Activated CD4-positive, alpha-beta T cell treated with anti-CD3 and anti-CD28 coated beads, Interleukin-2, Interleukin-4, amounts not matched to agents 100 ng/mL and 50 ng/mL, durations not matched to agents 16 hours and 8 hours (primary cell): Measurements from ENCODE around the gene SHISA6.

Source experiments
- DNase-seq: peaks from one replicate; pipeline ENCODE4 v3.0.0-alpha.2; 2020; ENCODE audit warnings: low spot score

Gene SHISA6

DNA sequence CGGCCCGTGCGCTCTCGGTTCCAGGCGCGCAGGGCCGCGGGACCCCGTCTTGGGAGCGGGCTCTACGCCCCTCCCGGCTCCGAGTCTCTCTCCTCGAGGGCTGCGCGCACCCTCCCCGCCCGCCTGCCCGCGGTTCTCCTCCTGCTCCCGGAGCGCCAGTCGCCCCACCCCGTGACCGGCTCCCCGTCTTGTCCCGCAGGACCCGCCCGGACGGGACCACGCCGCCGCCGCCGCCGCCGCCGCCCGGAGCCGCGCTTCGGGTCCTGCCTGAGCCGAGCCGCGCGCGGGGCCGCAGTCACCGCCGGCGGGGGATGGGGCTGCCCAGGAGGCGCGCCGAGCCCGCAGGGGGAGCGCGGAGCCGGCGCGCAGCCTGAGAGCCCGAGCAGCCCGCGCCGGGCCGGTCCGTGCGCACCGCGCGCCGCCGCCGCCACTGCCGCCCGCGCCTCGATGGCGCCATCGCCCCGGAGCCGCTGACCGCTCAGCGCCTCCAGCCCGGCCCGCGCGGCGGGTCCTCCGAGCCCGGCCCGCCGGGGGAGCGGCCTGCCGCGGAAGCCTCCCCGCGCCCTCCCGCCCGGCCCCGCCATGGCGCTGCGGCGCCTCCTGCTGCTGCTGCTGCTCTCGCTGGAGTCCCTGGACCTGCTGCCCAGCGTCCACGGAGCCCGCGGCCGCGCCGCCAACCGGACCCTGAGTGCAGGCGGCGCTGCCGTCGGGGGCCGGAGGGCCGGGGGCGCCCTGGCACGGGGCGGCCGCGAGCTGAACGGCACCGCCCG lies at the start of gene SHISA6:
SHISA6 (plus strand) TSS at position 373 of the 770 bp plus-strand sequence.
- no peak for DNase-seq

DNA sequence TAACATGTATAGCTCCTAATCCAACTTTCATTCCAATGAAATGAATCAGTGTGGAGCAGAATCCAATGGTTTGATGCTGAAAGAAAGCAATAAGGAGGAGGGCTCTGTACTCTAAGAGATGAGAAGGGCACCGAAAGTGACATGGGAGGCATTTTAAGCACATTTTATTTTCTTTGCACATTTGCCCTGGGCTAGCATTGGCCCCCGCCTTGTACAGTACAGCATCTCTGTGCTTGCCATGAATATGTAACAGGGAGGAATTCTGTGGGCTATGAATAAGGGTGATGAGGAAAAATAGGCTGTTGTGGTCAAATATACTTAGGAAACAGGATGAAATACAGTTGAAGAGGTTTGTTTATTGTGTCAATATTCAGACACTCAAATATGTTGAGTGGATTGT lies 45.2 kb upstream of the SHISA6 start:
- DNase-seq: no peak

DNA sequence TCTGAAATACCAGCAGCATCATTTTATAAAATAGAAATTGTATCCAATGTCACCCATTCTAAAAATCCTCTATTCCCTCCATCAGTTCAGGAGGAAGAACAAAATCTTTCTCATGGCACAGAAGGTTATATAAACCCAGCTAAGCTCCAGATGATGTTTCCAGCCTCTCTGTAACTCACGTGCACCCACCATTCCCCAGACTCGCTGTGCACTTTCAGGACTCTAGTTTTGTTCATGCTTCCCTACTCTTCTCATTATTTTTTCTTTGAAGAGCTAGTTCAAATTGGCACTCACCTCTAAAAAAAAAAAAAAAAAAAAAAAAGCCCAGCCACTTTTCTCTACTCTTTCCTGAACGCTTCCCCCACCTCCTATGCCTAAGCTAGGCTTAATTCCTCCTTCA lies 36.0 kb upstream of the SHISA6 start:
- DNase-seq: no peak

DNA sequence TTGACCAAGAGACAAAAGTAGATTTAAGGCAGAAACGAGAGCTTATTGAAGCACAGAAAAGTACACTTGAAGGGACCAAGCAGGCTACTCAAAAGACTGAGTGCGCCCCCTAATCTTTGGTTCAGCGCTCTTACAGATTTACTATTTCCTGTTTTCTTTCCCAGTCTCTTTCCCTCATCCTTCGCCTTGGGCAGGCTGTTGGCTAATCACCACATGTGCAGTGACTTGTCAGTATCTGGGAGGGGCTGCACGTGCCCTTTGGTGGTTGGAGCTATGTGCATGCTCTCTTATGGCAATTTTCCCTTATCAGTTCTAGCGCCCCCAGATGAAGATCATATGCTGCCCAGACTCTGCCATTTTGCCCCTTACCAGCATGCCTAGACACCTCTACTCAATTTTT lies 35.4 kb upstream of the SHISA6 start:
- no peak for DNase-seq

DNA sequence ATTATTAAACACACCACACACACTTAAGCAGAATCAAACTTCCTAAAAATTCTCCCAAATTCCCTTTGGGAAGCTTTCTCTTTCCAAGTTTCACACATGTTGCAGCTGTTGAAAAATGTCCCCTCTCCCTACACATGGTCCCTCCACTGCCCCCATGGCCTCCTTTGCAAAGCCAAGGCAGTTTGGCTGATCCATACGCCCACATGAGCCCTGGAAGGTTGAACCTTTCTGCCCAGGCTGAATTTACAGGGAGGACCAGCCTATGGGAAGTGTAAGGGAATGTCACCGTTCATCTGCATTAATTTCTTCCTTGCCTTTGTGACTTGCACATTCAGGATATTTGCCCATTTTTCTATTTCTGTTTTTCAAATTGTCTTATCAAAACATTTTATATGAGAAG lies 31.1 kb upstream of the SHISA6 start:
- no peak for DNase-seq

DNA sequence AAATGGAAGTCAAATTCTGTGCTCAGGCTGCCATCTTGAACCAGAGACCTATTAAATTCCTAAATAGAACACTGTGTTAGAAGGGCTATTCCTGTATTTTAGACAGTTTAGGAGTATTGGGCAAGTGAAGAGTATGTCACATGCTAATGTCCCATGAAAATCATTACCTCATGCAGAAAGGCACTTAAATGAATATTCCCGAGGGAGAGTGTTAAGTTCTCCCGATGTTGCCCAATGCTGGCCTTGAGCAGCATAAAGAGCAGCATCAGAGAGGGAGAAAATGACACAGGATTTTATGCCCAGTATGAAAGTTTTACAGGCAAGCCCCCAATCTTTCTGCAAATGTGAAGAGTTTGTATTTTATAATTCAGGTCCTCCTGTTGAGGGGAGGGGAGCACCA lies 28.2 kb upstream of the SHISA6 start:
- DNase-seq: no peak

DNA sequence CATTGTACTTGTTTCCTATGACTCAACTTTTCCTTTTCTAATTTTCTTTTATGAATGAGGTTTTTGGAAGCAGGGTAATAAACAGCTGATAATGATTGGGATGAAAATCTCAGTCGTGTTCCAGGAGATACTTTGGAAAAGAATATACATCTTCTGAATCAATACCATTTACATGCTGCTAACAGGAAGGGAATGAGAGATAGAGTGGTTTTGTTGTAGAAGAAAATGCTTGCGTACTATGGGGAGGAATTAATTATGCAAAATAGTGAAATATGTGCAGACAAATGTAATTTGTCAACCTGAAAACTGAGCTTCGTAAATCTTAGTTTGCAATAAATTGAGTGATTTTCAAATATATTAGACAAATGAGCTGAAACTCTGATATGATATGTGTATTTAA lies 24.0 kb upstream of the SHISA6 start:
- no peak for DNase-seq

DNA sequence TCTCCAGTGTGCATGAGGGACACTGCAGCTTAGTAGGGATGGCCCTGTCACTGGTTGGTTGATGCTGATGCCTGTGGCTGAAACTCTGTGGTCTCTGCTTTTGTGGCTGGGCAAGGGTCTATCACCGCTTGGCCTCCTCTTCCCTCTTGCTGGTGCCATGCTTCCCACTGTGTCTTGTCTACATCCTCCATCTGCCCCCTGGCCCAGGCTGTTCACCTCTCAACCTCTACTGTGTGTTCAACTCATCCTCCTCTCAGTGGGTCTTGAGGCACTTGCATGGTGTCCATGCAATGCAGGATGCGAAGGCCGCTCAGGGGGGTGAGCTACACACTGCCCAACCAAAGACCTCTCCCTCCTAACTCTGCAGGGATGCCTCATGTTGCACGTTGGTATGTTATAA lies 19.8 kb upstream of the SHISA6 start:
- no peak for DNase-seq

DNA sequence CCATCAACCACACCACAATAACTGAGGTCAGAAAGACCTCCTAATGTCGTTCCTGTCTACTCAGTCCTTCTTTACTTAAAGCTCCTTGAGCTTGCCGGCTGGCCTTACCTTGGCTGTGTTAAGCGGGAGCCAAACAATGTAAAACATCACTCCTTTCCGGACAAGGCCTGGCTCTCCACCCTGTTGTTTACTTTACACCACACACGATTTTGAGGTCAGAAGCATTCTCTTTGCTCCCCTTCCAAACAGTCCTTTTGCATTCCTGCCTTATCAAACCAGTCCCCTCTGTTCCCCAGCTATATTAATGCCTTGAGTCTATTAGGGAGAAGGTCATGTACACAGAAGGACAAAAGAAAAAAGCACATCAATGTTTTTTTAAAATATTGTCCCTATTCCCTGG lies 19.3 kb upstream of the SHISA6 start:
- no peak for DNase-seq

DNA sequence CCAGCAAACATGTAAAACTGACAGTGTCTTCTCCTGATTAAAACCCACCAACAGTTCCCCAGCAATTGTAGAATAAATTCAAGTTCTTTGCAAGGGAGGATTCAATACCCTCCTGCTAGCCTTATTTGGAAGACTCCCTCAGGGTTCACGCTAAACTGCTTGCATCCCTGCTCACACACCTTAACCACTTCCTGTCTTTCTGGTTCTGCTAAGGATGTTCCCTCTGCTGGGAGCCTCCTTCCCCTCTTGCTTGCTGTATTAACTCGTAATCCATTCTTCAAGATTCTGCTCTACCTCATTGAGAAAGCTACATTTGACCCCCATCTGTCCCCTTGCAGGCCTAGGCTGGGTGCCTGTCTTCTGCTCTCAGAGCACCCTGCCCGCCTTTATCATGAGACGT lies 2.3 kb upstream of the SHISA6 start:
- no peak for DNase-seq

DNA sequence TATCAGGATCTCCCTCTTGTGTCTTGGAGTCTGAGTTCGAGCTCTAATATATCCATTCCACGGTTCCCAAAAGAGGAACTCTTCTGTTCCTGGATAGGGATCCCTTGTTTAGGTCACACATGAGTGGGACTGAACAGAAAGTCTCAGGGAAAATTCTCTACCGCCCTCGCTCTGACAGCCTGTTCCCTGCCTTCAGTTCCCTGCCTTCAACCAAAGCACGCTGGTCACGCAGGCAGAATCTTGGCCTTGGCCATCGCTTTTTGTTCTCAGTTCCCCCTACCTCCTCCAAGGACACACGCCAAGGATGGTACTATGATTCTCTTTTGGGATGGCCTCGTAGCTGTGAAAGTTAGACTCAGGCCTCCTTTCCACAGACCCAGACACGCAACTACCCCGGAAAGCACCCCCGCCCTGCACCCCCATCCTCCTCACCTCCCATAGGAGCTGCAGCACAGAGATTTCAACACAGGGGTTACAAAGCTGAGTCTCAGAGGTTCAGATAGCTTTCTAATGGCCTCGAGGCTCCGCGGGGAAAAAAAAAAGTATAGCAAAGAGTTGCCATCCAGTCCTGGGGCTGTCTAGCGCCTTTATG lies 1.5 kb upstream of the SHISA6 start:
- DNase-seq: no peak

DNA sequence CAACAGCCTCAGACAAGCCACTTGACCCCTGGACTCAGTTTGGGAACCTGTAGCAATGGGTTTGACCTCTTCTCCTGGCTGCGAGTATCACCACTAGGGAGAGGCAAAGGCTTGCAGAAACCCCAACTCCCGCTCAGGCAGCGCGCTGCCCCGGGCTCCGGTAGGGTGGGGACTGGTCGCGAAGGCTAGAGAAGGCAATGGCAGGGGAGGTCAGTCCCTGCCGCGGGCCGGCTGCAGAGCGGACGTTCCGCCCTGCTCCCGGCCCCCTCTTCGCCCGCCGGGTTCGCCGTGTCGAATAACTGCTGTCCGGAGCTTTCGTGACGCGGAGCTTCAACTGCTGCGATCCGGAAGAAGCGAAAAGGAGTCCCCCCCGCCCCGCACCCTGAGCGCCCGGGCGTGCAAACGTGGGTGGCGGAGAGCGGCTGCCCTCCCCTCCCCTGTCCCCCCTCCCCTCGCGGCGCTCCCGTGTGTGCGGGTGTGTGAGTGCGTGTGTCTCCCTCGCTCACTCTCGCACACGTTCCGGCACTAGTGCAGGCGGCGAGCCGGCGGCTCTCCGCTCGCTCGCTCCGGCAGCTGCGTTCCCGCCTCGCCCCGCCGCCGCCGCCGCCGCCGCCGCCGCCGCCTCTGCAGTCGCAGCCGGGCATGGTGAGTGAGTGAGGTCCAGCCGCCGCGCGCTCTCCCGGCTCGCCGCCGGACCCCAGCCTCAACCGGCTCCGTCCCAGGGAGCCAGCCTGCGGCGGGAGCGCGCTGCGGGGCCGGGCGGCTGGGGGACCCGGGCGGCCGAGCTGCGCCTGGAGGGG lies 772 bp upstream of the SHISA6 start:
- DNase-seq: no peak

DNA sequence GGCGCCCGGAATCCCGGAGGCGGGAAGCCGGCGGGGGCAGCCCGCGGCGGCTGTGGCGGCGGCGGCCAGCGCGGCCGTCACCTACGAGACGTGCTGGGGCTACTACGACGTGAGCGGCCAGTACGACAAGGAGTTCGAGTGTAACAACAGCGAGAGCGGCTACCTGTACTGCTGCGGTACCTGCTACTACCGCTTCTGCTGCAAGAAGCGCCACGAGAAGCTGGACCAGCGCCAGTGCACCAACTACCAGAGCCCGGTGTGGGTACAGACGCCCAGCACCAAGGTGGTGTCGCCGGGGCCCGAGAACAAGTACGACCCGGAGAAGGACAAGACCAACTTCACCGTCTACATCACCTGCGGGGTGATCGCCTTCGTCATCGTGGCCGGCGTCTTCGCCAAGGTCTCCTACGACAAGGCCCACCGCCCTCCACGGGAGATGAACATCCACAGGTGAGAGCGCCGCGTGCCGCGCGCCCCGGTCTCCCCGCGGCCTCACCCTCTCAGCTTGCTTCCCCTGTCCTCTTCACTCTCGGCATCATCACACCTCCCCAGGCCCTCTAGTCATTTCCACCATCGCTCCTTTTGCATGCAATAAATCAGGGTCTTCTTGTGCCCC lies 706 bp downstream of the SHISA6 start:
- no peak for DNase-seq

DNA sequence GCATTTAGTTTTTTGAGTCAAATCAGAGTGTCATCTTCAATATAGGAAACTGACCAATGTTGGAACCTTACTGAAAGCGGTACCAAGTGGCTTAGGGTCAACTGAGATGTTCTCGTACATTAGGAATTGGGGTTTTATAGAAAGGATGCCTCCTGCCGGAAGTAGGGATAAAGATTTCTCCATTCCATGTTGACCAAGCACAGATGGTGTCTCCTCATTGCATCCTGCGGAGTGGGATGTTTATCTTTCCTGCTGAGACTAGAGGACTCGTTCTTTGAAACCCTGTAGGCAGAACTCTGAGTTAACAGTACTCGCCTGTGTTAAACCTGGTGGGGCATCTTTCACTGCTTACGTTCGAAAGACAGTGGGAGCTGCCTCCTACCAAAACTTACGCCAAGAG lies 1.4 kb downstream of the SHISA6 start:
- no peak for DNase-seq

DNA sequence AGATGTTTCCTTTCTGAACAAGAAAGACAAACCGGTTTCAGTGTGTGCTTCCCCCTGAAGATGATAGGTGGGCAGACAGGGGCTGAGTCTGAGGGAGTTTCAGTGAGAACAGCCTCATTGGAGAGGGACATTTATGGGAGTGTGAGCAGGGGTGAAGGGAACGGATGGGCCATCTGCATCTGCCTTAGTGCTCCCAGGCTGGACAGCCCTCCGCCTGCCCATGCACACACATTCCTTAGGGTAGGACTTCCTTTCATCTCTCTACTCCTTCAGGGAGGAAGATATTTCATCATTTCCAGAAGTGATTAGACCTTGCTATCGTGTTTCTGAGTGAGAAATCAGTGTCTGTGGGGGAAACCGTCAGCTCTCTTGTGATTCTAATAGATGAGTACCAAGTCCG lies 3.8 kb downstream of the SHISA6 start:
- DNase-seq: no peak

DNA sequence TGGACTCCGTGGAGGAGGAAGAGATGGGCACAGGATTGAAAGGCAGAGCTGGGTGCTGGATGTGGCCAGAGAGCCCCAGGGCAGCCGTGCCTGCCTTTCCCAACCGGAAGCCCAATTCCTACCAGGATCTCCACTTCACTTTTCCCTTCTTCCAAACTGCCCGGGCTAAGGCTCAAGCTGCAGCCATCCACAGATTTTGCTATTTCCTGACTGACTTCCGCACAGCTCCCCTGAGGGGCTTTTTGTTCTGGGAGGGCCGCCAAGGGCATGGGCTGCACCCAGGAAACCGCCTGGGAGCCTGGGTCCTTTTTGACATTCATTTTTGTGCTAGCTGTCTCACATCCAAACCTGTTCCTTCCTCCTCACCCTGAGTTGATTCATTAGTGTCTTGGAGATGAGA lies 4.2 kb downstream of the SHISA6 start:
- no peak for DNase-seq

DNA sequence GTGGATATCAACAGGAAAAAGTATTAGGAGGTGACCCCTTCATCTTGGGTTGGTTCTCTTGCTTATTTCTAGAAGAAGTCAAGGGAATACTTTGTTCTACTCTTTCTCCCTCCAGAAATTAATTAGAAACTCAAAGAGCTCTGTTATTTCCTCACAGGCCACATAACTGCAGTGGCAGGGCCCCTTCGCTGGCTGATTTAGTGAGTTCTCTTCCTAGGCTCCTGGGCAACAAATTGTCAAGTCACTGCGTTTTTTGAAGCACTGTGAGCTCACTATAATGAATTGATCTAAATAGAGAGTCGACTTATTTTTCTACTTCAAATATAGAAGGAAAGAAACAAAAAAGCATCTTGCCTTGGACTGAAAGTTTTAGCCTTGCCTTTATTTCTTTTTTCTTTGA lies 4.8 kb downstream of the SHISA6 start:
- no peak for DNase-seq

DNA sequence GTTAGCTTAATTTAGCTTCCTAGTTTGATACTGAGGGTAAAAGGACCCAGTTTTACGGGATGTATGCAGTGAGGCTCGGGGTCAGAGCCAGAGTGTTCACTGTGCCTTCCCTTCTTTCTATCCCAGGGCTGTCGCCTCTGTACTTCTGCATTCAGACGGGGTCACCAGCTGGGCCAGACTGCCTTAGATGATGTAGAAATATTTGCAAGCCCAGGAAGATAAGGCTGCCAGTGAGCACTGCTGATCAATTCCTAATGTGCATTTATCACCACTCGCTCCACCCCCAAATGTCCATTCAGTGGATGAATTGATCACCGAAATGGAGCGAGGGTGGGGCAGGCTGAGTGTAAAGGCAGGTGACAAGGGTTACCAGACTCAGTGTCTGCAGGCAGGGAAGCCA lies 9.1 kb downstream of the SHISA6 start:
- DNase-seq: no peak

DNA sequence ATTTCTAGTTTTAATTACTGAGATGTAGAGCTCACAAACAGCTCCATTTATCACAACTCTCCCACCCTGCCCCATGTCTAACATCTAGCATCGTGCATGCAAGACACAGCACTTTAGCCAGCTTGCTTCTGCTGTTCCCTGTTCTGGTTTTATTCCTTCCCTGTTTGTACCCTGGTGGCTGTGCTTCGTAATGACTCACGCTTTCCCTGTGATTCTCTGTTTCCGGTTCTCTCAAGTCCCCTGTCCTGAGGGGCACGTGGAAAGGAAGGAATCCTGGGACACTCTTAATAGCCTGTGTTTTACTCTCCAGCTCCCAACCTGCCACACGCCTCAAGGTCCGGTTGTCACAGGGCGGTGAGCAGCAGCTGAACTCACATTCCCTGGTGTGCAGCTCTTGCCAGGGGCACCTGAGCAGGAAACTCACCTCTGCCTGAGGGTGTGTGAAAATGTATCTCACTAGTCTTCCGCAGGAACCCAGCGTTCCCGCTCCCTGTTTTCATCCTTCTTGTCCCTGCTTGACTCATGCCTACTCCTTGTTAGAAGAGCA lies 10.6 kb downstream of the SHISA6 start:
- DNase-seq: no peak

DNA sequence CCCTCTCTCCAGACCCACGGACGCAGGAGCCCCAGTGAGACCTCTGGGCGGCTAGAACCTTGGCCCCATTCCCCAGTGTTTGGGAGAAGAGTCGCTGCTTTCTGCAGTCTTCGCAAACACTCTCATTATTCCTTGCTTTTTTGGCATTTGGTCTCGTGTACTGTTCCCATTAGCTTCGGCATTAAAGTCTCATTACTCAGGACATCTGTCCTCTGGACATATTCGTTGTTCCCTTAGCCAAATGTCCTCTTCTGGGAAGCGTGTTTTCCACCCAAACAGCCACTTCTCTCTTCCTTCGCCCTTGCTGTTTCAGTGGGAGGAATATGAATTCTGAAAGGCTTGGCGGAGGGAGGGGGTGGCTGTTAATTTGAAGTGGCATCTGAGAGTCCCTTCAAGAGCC lies 11.1 kb downstream of the SHISA6 start:
- no peak for DNase-seq

DNA sequence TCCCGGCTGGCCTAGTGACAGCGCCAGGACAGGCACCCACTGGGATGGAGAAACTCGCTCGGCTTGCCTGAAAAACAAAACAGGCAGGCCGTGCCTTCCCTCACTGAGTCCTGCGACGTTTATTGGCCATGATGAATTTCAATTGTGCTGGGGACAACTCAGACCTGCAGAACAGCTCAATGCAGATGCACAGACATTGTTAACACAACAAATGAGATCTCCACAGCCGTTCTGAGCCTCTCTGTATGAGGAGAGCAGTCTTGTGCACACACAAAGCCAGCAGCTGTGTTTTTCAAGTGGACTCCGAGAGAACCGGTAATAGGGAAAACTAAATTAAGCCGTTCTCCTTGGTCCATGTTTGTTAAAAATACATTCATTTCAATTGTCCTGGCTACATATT lies 15.9 kb downstream of the SHISA6 start:
- no peak for DNase-seq

DNA sequence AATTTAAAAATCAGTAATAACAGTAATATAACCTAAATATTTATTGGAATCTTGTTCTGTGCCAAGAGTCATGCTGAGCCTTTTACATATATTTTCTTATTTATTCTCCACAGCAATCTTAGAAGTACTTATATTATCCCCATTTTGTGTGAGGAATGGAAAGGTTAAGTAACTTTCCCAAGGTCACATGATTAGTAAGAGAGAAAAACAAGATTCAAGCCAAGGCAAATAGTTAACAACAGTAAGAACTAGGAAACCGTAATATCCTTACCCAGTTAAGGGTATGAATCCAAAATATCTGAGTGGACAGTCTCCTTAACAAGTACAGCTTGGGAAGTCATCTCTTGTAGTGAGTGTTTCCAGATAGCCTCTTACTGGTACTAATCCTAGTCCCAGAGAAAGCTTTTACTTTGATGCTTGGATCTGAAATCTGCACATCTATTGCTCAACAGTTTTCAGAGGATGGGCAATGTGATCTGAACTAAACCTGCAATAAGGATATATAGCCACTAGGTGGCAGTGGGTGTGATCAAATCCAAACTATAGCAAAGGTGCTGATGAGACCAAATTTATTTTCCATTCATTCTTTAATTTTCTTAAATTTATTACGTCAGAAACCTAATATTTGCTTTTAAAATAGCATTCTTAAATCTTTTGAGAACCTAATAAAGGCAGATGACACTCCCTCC lies 23.3 kb downstream of the SHISA6 start:
- DNase-seq: peak; percentile 3
